Esophagus squamous epithelium (tissue), 5 donors: ENCODE measurements around the gene FNDC3B. TPM values are rescaled to one million over a fixed set of nuclear protein-coding genes. Genes with fewer than 3 reads are reported as not detected.

Experiments used
- DNase-seq: peaks from one replicate; lab custom pipeline; 2025; lab: John Stamatoyannopoulos, UW
- H3K27ac ChIP-seq, 4 donors: fragments of 200-600 bp; sonication (generic); one replicate each; pipeline ENCODE4 v1.5.1; 2016 to 2019; ENCODE audit warnings: mild to moderate bottlenecking in 1 of 4
- H3K27me3 ChIP-seq, 4 donors: fragments of 200-600 bp; sonication (generic); 1 replicate in 3 of 4; 2 replicates in 1 of 4; pipeline versions ENCODE4 v1.5.1 to v1.6.0; 2017 to 2021; ENCODE audit warnings: antibody characterized with exemption in 1 of 4
- H3K36me3 ChIP-seq, 3 donors: fragments of 200-600 bp; sonication (generic); one replicate each; pipeline ENCODE4 v1.5.1; 2016 to 2019
- H3K4me1 ChIP-seq, 3 donors: fragments of 200-600 bp; sonication (generic); one replicate each; pipeline ENCODE4 v1.5.1; 2017 to 2019
- H3K4me3 ChIP-seq, 4 donors: fragments of 200-600 bp; sonication (generic); 1 replicate in 3 of 4; 2 replicates in 1 of 4; pipeline ENCODE4 v1.5.1; 2016 to 2019; ENCODE audit warnings: mild to moderate bottlenecking in 2 of 4, moderate library complexity in 1 of 4
- H3K9me3 ChIP-seq, 3 donors: fragments of 200-600 bp; sonication (generic); one replicate each; pipeline ENCODE4 v1.5.1; 2016 to 2019
- POLR2A ChIP-seq, 4 donors: fragments of 450-650 bp; IDR thresholded peaks; one replicate each; pipeline ENCODE4 v1.6.1; 2017; ENCODE audit warnings: antibody characterized with exemption in 4 of 4, mild to moderate bottlenecking in 4 of 4, moderate library complexity in 3 of 4
- WGBS, 2 donors: methylation state at CpG; one replicate each; pipeline ENCODE4 v1.1.5; 2018; 5-methylcytosine and 5-hydroxymethylcytosine counted together
- intact Hi-C: fragments of 100-400 bp; cut with DNase I; formaldehyde crosslinking; loops from one replicate; pipeline ENCODE4 v1.15.0; 2022
- total RNA-seq, 4 donors: library from RNA; depleted of rRNA; stranded (reverse); fragments of >200 nt; gene quantifications; one replicate each; pipeline ENCODE4 v1.1.0, GENCODE V29; 2016
- TF ChIP-seq, protein P1 (sequence below), 6 experiments: fragments of 450-650 bp in 4 of 6; fragments of 200-600 bp in 2 of 6; sonication (generic) in 2 of 6; IDR thresholded peaks; one replicate each; pipeline ENCODE4 v1.5.1; 2016 to 2019; ENCODE audit warnings: antibody characterized with exemption in 6 of 6, mild to moderate bottlenecking in 4 of 6, moderate library complexity in 4 of 6
- donor health status: DM: yes; HTN: yes; CAD: no.

FNDC3B gene
- total RNA-seq, 4 donors from 2014 or later, result 7.7 to 44.3 (median 20.4) TPM

DNA sequence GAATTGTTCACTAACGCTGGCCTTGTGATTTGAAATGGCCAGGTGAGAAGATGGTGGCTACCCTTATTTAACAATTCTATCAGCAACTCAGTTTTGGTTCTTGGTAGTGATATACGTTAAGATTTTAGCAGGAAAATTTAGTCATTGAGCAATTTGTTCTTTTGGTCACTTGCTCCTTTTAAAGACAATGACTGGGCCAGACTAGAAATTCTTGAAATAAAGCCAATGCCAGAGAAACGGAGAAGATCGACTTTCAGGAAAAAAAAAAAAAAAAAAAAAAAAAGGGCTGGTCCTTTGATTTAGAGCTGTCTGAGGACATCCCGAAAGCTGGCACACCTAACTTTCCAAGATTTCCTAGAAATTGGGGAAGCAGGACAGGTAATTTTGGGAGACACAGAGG is 178.5 kb downstream of the FNDC3B start:
- no peak for DNase-seq
- H3K9me3 ChIP-seq, result no peaks in the 10 kb centered on the region
- H3K4me1 ChIP-seq, result peaks cover 0 to 26% (median 19%) of the 10 kb centered on the region in 3 donors
- H3K27me3 ChIP-seq, result no peaks in the 10 kb centered on the region
- no peak overlapping the region for H3K27ac ChIP-seq
- TF ChIP-seq, protein P1, sequence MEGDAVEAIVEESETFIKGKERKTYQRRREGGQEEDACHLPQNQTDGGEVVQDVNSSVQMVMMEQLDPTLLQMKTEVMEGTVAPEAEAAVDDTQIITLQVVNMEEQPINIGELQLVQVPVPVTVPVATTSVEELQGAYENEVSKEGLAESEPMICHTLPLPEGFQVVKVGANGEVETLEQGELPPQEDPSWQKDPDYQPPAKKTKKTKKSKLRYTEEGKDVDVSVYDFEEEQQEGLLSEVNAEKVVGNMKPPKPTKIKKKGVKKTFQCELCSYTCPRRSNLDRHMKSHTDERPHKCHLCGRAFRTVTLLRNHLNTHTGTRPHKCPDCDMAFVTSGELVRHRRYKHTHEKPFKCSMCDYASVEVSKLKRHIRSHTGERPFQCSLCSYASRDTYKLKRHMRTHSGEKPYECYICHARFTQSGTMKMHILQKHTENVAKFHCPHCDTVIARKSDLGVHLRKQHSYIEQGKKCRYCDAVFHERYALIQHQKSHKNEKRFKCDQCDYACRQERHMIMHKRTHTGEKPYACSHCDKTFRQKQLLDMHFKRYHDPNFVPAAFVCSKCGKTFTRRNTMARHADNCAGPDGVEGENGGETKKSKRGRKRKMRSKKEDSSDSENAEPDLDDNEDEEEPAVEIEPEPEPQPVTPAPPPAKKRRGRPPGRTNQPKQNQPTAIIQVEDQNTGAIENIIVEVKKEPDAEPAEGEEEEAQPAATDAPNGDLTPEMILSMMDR (IDR thresholded peaks at IDR 0.05), result no peak
- no peak for TF ChIP-seq POLR2A (IDR thresholded peaks at IDR 0.05)
- WGBS, 2 donors, result 46 to 57% methylated on average over 5 of the region's 5 CpGs
- H3K36me3 ChIP-seq, result no peaks in the 10 kb centered on the region
- intact Hi-C loops, result no loop called here
- no peak overlapping the region for H3K4me3 ChIP-seq

DNA sequence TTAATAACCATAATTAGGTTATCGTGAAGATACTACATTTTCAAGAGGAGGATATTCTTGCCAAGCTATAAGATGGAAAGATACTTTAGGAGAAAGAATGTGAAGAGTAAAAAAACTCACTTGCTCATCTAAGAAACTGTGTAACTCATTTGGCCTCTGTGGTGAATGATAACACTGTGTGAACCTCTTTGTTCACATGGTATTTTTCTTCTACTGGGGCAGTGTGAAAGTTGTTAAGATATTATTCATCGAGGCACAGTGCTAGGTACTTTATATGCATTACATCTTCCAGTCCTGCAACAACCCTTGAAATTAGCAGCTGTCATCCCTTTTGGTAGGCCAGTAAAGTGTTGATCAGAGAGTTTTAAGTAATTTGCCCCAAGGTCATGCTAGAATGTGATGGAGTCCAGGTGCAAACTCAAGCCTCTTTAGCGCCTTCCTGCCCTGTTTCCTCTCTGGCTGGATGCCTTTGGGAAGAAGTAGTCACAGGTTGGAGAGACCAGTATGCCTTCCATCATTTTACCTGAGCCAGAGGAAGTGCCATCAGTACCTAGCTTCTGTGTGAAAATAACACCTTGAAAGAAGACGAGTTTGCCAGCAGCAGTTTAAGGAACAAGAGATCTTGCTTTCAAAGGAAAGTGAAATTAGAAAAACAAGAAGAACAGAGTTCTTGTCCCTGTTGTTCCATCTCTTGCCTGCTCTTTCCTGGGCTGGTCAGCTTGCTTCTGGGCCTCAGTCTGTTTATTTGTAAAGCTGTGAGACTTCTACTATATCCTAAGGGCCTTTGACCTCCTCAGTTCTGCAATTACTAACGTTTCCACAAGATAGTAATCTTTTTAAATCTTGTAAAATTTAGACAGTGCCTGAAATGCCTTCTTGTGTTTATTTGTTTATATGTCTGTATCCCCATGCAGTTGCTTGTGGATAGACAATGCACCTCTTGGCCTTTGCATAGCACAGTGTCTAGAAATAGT is 179.3 kb downstream of the FNDC3B start:
- no peak for DNase-seq
- Histone ChIP-seq H3K27ac (no peak overlapping the region), H3K9me3 (no peaks in the 10 kb centered on the region), H3K36me3 (no peaks in the 10 kb centered on the region), H3K4me3 (no peak overlapping the region), H3K27me3 (no peaks in the 10 kb centered on the region), H3K4me1 (peaks cover 0 to 26% (median 15%) of the 10 kb centered on the region in 3 donors)
- intact Hi-C loops, result no loop called here
- TF ChIP-seq POLR2A (IDR thresholded peaks at IDR 0.05), result no peak
- TF ChIP-seq, protein P1 (IDR thresholded peaks at IDR 0.05), result no peak
- 65 to 67% methylated on average over 5 of the region's 5 CpGs for WGBS, 2 donors

DNA sequence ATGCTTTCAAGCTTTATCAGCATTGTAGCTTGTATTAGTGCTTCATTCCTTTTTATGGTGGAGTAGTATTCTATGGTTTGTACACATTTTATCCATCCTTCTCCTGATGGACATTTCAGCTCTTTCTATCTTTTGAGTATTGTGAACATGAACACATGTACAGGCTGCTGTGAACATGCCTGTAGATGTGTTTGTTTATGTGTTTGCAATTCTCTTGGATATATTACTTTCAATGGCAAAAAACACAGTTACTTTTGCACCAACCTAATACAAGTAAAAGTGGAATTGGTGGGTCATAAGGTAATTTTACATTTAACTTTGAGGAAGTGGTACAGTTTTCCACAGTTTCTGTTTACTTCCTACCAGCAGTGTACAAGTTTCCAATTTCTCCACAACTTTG is 180.4 kb downstream of the FNDC3B start:
- H3K27me3 ChIP-seq, result no peaks in the 10 kb centered on the region
- no peak overlapping the region for H3K4me3 ChIP-seq
- peaks cover 0 to 26% (median 15%) of the 10 kb centered on the region in 3 donors for H3K4me1 ChIP-seq
- TF ChIP-seq POLR2A (IDR thresholded peaks at IDR 0.05), result no peak
- TF ChIP-seq, protein P1 (IDR thresholded peaks at IDR 0.05), result no peak
- no peak for DNase-seq
- no peaks in the 10 kb centered on the region for H3K36me3 ChIP-seq
- intact Hi-C loops, result no loop called here
- no peaks in the 10 kb centered on the region for H3K9me3 ChIP-seq
- no peak overlapping the region for H3K27ac ChIP-seq

DNA sequence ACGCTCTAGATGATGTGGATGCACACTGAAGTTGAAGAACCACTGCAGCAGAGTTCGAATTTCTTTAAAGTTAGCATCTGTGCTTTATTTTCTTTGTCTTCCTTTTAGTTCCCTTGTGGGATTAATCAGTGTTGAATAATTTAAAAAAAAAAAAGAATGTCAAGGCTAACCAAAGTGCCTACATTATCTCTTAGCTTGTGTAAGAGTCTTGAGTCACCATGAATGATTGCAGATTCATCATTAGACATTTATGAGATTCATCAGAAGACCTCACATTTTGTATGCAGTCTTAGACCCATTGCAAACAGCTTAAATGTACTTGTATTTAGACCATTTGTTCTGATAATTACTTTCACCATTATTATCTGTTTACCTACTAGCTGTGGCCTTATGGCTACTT is 182.2 kb downstream of the FNDC3B start:
- TF ChIP-seq, protein P1 (IDR thresholded peaks at IDR 0.05), result no peak
- TF ChIP-seq POLR2A (IDR thresholded peaks at IDR 0.05), result no peak
- intact Hi-C loops, result no loop called here
- Histone ChIP-seq H3K36me3 (no peaks in the 10 kb centered on the region), H3K4me3 (no peak overlapping the region), H3K9me3 (no peaks in the 10 kb centered on the region), H3K4me1 (peaks cover 0 to 26% (median 15%) of the 10 kb centered on the region in 3 donors), H3K27me3 (no peaks in the 10 kb centered on the region), H3K27ac (no peak overlapping the region)
- WGBS, 2 donors, result 72 to 85% methylated on average over 2 of the region's 2 CpGs
- no peak for DNase-seq

DNA sequence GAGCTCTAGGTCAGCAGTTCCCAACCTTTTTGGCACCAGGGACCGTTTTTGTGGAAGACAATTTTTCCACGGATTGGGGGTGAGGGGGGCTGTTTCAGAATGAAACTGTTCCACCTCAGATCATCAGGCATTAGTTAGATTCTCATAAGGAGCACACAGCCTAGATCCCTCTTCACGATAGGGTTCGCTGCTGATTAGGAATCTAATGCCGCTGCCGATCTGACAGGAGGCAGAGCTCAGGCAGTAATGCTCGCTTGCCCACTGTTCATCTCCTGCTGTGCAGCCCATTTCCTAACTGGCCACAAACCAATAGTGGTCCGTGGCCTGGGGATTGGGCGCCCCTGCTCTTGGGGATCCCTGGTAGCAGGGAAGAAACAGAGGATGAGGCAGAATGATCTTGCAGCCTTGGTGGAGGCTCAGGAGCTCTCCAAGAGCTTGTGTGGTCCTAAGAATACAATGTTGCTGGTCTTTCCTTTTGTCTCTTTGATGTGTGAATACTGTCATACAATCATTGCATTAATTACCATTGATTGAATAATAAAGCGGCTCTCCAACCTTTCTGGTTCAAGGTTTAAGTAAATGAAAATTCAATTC is 183.2 kb downstream of the FNDC3B start:
- Histone ChIP-seq H3K27me3 (no peaks in the 10 kb centered on the region), H3K9me3 (no peaks in the 10 kb centered on the region), H3K4me1 (peaks cover 0 to 24% (median 13%) of the 10 kb centered on the region in 3 donors), H3K27ac (no peak overlapping the region), H3K4me3 (no peak overlapping the region), H3K36me3 (peaks cover 0 to 3% (median 0%) of the 10 kb centered on the region in 3 donors)
- TF ChIP-seq, protein P1 (IDR thresholded peaks at IDR 0.05), result no peak
- TF ChIP-seq POLR2A (IDR thresholded peaks at IDR 0.05), result no peak
- WGBS, 2 donors, result 85 to 87% methylated on average over 6 to 9 of the region's 10 CpGs
- DNase-seq, result no peak
- intact Hi-C loops, result no loop called here
